ENCODE measurements around the gene CSF2. TPM values are rescaled to one million over a fixed set of nuclear protein-coding genes. Genes with fewer than 3 reads are reported as not detected.

The CSF2 gene
- total RNA-seq, 2 experiments from 2014 or later = 4.9 to 164 TPM

DNA sequence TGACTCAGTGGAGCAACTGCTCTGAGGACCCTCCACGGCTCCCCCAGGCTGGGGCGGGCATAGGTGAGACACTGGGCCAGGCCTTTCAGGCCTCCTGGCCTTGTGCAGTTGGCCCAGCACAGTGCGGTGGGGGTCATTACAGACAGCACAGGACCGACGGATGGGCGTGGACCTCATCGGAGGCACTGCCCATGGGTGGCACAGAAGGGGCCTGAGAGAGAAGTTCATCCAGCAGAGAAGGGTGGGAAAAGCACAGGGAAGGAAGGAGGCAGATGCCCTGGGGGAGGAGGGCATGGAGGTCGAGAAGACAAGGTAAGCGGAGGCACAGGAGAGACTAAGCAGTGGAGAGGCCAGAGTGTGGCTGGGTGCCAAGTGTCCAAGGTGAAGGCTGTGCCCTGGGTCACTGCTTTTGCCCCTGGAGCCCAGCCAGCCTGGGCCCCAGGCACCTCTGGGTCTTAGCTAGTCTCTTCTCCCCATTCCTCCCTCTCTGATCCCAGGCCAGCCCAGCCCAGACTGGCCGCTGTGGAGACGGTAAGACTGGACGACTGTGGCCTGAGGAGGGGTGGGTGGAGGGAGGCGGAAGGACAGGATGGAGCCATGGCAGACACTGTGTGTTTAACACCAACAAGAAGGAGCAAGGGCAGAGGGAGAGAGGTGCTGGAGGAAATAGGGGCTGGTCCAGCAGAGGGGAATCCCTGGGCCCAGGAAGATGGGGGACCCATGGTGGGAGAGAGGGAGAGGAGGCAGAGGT, 7.5 kb upstream of the CSF2 start:
- DNase-seq (no peak), ATAC-seq (no peak)
- Mint-ChIP-seq H3K4me3 (no peak overlapping the region), H3K9me3 (ENCODE audit: low read depth) (no peaks in the 10 kb centered on the region), H3K27me3 (no peaks in the 10 kb centered on the region), H3K4me1 (peaks cover 49% of the 10 kb centered on the region), H3K27ac (peak overlapping the region; percentile 45), H3K36me3 (no peaks in the 10 kb centered on the region)
- CTCF ChIA-PET = interaction anchor here (0.7 to 6.0 kb wide), 26 partner anchors 9 to 477 kb away, joined by 3 to 72 read pairs (median 4); partner anchors contain the start of genes ACSL6 and SLC22A5

DNA sequence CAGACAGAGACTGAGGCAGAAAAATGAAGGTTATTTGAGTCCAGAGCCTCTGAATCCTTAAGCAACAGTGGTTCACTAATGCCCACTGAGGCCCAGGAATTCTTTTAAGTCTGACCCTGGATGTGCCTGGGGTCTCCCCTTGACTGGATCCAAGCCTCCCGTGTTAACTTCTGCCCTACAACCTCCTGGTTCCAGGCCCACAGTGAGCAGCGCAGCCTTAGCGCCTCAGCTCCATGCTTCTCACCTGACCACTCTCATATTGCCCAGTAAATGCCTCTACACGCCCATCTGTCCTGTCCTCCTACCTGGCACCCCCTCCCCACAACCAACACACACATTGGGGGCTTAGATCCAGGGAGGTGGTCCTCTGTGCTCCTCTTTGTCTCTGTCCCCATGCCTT, 6.7 kb upstream of the CSF2 start:
- Mint-ChIP-seq H3K4me3 (no peak overlapping the region), H3K27ac (no peak overlapping the region), H3K27me3 (no peaks in the 10 kb centered on the region), H3K9me3 (ENCODE audit: low read depth) (no peaks in the 10 kb centered on the region), H3K4me1 (peaks cover 54% of the 10 kb centered on the region), H3K36me3 (no peaks in the 10 kb centered on the region)
- DNase-seq (no peak), ATAC-seq (no peak)
- CTCF ChIA-PET = interaction anchor here (0.9 to 3.7 kb wide), 10 partner anchors 10 to 171 kb away, joined by 3 to 41 read pairs (median 4); no protein-coding TSS in a partner anchor

- H3K4me3 Mint-ChIP-seq = no peak overlapping the region
- DNase-seq = no peak
- peaks cover 55% of the 10 kb centered on the region for H3K4me1 Mint-ChIP-seq
- H3K27me3 Mint-ChIP-seq = no peaks in the 10 kb centered on the region
- H3K36me3 Mint-ChIP-seq = no peaks in the 10 kb centered on the region
- CTCF ChIA-PET = interaction anchor here (0.9 to 3.7 kb wide), 7 partner anchors 10 to 171 kb away, joined by 3 to 41 read pairs (median 4); no protein-coding TSS in a partner anchor
- H3K27ac Mint-ChIP-seq = peak overlapping the region; percentile 28
- H3K9me3 Mint-ChIP-seq (ENCODE audit: low read depth) = no peaks in the 10 kb centered on the region
- ATAC-seq = no peak
These were observed 6.1 kb upstream of the CSF2 start for GRCh38 chr5:132067451-132067850.

DNA sequence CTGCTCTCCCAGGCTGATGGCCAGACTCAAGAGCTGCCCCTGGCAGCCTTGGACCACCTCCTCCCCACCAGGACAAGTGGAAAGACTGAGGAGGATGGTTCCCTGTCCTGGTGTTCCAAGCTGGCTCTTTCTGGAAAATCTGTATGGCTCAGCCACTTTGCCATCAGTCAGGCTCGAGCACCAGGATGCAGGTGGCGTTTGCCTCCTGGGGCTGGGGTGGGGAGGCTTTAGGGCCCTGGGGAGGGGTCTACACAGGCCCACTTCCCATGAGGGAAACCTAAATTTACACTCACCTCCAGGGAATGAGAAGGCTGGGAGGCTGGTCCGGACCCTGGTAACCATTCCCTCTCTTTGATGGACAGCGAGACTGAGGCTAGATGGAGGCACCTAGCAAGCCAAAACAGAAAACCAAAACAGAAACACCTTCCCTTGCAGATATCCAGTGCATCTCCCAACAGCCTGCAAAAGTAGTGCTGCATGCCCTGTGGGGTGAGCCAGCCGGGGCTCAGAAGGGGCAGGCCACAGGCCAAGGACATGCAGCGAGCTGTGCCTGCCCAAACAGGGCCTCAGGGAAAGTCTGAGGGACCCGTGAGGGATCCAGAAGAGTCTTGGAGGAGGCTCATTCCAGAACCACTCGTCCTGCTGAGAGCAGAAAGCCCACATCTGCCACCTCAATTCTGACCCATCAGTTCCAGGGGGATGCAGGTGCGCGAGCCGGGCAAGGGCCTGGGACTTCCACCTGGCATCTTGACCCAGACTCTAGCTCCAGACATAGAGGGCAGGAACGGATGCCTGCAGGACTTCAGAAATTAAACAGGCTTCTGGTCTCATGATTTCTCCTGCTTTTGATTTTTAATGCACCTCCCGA, 5.4 kb upstream of the CSF2 start:
- CTCF ChIA-PET = interaction anchor here (1.2 to 3.7 kb wide), 5 partner anchors 10 to 170 kb away, joined by 3 to 41 read pairs (median 3); no protein-coding TSS in a partner anchor
- Mint-ChIP-seq H3K4me1 (peaks cover 59% of the 10 kb centered on the region), H3K4me3 (no peak overlapping the region), H3K27ac (no peak overlapping the region), H3K9me3 (ENCODE audit: low read depth) (no peaks in the 10 kb centered on the region), H3K36me3 (no peaks in the 10 kb centered on the region), H3K27me3 (no peaks in the 10 kb centered on the region)
- DNase-seq (no peak), ATAC-seq (no peak)

- no peak overlapping the region for H3K27ac Mint-ChIP-seq
- no peak overlapping the region for H3K4me3 Mint-ChIP-seq
- no peaks in the 10 kb centered on the region for H3K36me3 Mint-ChIP-seq
- H3K4me1 Mint-ChIP-seq = peaks cover 62% of the 10 kb centered on the region
- H3K27me3 Mint-ChIP-seq = no peaks in the 10 kb centered on the region
- ATAC-seq (no peak), DNase-seq (no peak)
- H3K9me3 Mint-ChIP-seq (ENCODE audit: low read depth) = no peaks in the 10 kb centered on the region
- CTCF ChIA-PET = interaction anchor here (1.4 kb wide), 1 partner anchor 110 kb away, joined by 3 read pairs; no protein-coding TSS in a partner anchor
These were observed 4.0 kb upstream of the CSF2 start for GRCh38 chr5:132069561-132069960.

DNA sequence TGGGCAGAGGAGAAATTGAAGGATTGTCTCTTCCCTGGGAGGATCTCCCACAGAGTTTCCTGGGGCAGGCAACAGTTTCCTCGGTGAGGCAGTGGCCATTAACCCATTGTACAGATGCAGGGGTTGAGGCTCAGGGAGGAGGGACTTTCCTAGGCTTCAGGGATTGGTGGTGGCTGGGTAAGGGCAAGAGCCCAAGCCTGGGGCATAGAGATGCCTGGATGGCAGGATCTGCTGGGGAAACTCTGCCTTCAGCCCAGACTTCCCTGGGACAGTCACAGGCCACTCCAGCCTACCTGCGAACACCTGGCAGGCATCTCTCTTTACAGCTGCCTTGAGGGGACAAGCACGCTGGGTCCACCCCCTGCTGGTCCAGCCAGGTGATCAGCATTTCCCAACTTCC, 3.6 kb upstream of the CSF2 start:
- no peak for DNase-seq
- no peak overlapping the region for H3K27ac Mint-ChIP-seq
- CTCF ChIA-PET = no interaction called here
- ATAC-seq = no peak
- no peak overlapping the region for H3K4me3 Mint-ChIP-seq
- no peaks in the 10 kb centered on the region for H3K27me3 Mint-ChIP-seq
- H3K36me3 Mint-ChIP-seq = no peaks in the 10 kb centered on the region
- H3K9me3 Mint-ChIP-seq (ENCODE audit: low read depth) = no peaks in the 10 kb centered on the region
- H3K4me1 Mint-ChIP-seq = peaks cover 62% of the 10 kb centered on the region

DNA sequence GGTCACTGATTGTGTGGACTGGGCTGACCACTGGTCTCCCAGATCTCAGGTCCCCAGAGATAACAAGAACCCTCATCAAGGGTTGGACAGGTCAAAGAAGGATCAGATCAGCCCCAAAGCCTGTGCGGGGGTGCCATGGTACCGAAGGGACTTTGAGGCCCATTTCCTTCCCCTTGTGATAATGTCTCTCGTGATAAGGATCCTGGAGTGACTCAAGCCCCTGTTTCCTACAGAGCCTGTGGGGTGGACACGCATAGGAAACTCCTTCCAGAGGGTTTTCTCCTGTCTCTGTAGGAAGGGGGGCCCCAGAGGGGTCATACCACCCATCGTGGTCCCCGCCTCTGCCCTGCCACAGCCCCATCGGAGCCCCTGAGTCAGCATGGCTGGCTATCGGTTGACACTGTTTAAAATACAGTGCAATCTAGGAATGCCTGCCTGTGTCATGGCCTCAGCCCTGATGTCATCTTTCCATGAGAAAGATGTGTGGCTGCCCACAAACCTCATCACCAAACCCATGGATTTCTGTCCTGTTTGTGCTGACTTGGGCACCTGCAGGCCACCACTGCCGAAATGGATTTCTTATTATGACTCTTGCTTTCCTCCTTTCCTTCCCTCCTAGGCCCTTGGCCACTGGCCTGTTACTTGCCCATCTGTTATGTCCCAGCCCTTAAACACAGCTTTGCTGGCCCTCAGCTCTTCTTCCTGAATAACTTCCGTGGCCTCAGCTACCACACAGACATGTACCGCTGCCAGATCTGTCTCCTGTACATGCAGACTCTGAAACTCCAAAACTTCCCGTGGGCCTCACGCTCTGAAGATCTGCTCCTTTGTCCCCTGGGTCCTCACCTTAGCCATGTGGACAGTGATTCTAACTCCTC, 2.9 kb upstream of the CSF2 start:
- Mint-ChIP-seq H3K27ac (peak overlapping the region; percentile 26), H3K4me3 (no peak overlapping the region), H3K27me3 (no peaks in the 10 kb centered on the region), H3K36me3 (no peaks in the 10 kb centered on the region), H3K4me1 (peaks cover 63% of the 10 kb centered on the region), H3K9me3 (ENCODE audit: low read depth) (no peaks in the 10 kb centered on the region)
- DNase-seq = peak; percentile 56
- CTCF ChIA-PET = interaction anchor here (1.1 kb wide), 1 partner anchor 9 kb away, joined by 5 read pairs; no protein-coding TSS in a partner anchor
- peak; percentile 38 for ATAC-seq

DNA sequence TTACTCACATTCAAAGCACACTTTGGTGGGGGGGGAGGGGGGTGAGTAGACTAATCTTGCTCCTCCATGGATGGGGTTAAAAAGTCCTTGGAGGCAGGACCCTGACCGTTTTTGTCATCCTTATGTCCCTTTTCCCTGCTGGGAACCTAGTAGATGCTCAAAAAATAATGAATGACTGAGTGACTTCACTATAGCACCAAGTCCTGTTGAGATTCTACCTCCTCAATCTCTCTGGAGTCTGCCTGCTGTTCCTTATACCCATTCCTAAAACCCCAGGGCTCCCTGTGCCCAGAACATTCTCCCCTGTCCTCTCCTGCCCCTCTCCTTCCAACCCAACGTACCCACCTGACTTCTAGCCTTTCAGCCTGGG, 2.3 kb upstream of the CSF2 start:
- DNase-seq (no peak), ATAC-seq (no peak)
- no peak overlapping the region for H3K4me3 Mint-ChIP-seq
- H3K9me3 Mint-ChIP-seq (ENCODE audit: low read depth) = no peaks in the 10 kb centered on the region
- no peaks in the 10 kb centered on the region for H3K36me3 Mint-ChIP-seq
- H3K4me1 Mint-ChIP-seq = peaks cover 64% of the 10 kb centered on the region
- CTCF ChIA-PET = interaction anchor here (0.8 to 1.1 kb wide), 2 partner anchors 8 to 10 kb away, joined by 3 to 5 read pairs; no protein-coding TSS in a partner anchor
- no peaks in the 10 kb centered on the region for H3K27me3 Mint-ChIP-seq
- peak overlapping the region; percentile 14 for H3K27ac Mint-ChIP-seq

DNA sequence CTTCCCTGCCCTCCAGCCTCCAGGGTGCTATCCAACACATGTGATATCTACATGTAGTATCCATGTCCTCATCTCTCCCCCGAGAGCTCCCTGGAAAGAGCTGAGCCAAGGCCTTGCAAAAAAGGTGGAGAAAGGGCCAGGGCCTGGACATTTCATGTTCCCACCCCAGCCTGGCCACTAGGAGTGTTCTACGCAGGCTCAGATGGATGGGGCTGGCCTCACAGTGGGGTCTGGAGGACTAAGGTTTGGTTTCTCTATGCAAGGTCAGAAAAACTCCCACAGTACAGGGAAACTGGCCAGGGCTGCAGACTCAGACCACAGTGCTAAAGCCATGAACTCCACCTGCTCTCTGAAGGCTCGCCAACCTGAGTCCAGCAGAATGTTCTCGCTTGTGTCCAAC, 1.5 kb upstream of the CSF2 start:
- CTCF ChIA-PET = interaction anchor here (0.7 to 1.1 kb wide), 3 partner anchors 9 to 21 kb away, joined by 3 to 5 read pairs (median 3); no protein-coding TSS in a partner anchor
- DNase-seq (no peak), ATAC-seq (no peak)
- H3K27ac Mint-ChIP-seq = no peak overlapping the region
- no peak overlapping the region for H3K4me3 Mint-ChIP-seq
- H3K9me3 Mint-ChIP-seq (ENCODE audit: low read depth) = no peaks in the 10 kb centered on the region
- peaks cover 72% of the 10 kb centered on the region for H3K4me1 Mint-ChIP-seq
- H3K36me3 Mint-ChIP-seq = no peaks in the 10 kb centered on the region
- no peaks in the 10 kb centered on the region for H3K27me3 Mint-ChIP-seq

- Mint-ChIP-seq H3K27ac (peak overlapping the region; percentile 38), H3K4me1 (peaks cover 76% of the 10 kb centered on the region), H3K36me3 (no peaks in the 10 kb centered on the region), H3K9me3 (ENCODE audit: low read depth) (no peaks in the 10 kb centered on the region), H3K27me3 (no peaks in the 10 kb centered on the region), H3K4me3 (no peak overlapping the region)
- CTCF ChIA-PET = interaction anchor here (0.7 to 2.9 kb wide), 4 partner anchors 10 to 62 kb away, joined by 3 to 15 read pairs (median 4); no protein-coding TSS in a partner anchor
- DNase-seq (no peak), ATAC-seq (no peak)
These were observed 1.1 kb upstream of the CSF2 start for GRCh38 chr5:132072528-132072927.

GRCh38 chr5:132074091-132074771, 642 bp downstream of the CSF2 start:
- Mint-ChIP-seq H3K27ac (peak overlapping the region; percentile 69), H3K9me3 (ENCODE audit: low read depth) (no peaks in the 10 kb centered on the region), H3K4me3 (peak overlapping the region; percentile 26), H3K4me1 (peaks cover 84% of the 10 kb centered on the region), H3K27me3 (no peaks in the 10 kb centered on the region), H3K36me3 (no peaks in the 10 kb centered on the region)
- CTCF ChIA-PET = interaction anchor here (1.0 to 2.9 kb wide), 4 partner anchors 12 to 106 kb away, joined by 3 to 15 read pairs (median 4); no protein-coding TSS in a partner anchor
- no peak for DNase-seq
- ATAC-seq = no peak
